ENCODE results near the gene UBA7.

The UBA7 gene

DNA sequence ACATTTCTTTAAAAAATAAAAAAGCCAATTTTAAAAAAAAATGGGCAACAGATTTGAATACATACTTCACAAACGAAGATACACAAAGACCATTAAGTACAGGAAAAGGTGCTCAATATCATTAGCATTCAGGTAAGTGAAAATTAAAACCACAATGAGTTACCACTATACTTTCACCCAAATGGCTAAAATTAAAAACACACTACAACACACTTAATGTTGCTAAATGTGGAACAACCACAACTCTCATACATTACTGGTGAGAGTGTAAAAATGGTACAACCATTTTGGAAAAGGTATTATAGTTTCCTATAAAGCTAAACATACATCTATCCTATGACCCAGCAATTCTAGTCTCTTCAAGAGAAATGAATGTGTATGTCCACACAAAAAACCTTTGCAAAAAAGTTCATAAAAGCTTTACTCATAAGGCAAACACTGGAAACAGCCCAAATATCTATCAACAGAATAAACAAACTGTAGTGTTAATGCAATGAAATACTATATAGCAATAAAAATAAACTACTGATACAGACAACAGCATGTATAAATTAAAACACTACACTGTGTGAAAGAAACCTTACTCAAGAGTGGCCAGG, 42.3 kb downstream of the UBA7 start:
- H3K4me3 ChIP-seq (ENCODE audit: low read length) = no peak overlapping the region
- DNase-seq (ENCODE audit: low read depth) = no peak
- TF ChIP-seq, protein P1, sequence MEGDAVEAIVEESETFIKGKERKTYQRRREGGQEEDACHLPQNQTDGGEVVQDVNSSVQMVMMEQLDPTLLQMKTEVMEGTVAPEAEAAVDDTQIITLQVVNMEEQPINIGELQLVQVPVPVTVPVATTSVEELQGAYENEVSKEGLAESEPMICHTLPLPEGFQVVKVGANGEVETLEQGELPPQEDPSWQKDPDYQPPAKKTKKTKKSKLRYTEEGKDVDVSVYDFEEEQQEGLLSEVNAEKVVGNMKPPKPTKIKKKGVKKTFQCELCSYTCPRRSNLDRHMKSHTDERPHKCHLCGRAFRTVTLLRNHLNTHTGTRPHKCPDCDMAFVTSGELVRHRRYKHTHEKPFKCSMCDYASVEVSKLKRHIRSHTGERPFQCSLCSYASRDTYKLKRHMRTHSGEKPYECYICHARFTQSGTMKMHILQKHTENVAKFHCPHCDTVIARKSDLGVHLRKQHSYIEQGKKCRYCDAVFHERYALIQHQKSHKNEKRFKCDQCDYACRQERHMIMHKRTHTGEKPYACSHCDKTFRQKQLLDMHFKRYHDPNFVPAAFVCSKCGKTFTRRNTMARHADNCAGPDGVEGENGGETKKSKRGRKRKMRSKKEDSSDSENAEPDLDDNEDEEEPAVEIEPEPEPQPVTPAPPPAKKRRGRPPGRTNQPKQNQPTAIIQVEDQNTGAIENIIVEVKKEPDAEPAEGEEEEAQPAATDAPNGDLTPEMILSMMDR (conservative IDR thresholded peaks at IDR 0.05; ENCODE audit: low read length) = no peak

DNA sequence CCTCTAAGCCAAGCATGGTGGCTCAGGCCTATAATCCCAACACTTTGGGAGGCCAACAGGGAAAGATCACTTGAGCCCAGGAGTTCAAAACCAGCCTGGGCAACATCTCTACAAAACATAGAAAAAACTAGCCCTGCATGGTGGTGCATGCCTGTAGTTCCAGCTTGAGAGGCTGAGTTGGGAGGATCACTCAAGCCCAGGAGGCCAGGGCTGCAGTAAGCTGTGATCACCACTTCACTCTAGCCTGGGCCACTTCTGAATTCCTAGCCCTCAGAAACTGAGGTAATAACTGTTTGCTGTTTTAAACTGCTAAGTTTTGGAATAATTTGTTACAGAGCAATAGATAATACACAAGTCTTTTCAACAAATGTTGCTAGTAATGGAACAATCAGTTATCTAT, 43.8 kb downstream of the UBA7 start:
- H3K4me3 ChIP-seq (ENCODE audit: low read length) = no peak overlapping the region
- TF ChIP-seq, protein P1 (conservative IDR thresholded peaks at IDR 0.05; ENCODE audit: low read length) = no peak
- no peak for DNase-seq (ENCODE audit: low read depth)

GRCh38 chr3:49769286-49769915, 44.4 kb downstream of the UBA7 start:
- H3K4me3 ChIP-seq (ENCODE audit: low read length) = no peak overlapping the region
- DNase-seq (ENCODE audit: low read depth) = no peak
- TF ChIP-seq, protein P1 (conservative IDR thresholded peaks at IDR 0.05; ENCODE audit: low read length) = no peak

DNA sequence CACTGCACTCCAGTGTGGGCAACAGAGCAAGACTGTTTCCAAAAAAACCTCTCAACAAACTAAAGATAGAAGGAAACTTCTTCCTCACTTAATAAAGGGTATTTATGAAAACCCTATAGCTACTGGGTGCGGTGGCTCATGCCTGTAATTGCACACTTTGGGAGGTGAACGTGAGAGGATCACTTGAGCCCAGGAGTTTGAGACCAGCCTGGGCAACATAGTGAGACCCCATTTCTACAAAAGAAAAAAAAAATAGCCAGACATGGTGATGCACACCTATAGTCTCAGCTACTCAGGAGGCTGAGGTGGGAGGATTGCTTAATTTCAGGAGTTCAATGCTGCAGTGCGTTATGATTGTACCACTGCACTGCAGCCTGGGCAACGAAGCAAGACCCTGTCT, 49.8 kb downstream of the UBA7 start:
- TF ChIP-seq, protein P1 (conservative IDR thresholded peaks at IDR 0.05; ENCODE audit: low read length) = no peak
- DNase-seq (ENCODE audit: low read depth) = no peak
- H3K4me3 ChIP-seq (ENCODE audit: low read length) = no peak overlapping the region

GRCh38 chr3:49761661-49762060, 52.1 kb downstream of the UBA7 start:
- no peak overlapping the region for H3K4me3 ChIP-seq (ENCODE audit: low read length)
- TF ChIP-seq, protein P1 (conservative IDR thresholded peaks at IDR 0.05; ENCODE audit: low read length) = no peak
- DNase-seq (ENCODE audit: low read depth) = no peak

DNA sequence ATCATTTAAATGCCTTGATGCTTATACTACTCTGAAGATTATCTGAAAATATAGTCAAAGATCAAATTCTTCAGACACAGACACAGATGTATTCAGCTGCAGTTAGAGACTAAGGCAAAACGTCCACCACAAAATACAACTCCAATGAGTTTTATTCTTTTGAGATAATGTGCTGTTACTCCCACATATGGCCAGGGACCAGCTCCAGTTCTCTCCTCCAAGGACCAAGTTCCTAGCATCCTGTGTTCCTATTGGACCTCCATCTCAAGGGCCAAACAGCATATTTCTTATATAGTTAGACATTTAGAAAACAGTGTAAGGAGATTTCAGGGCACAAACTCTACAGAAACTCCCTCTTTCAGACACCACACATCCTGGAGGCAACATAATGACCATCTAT, 54.5 kb downstream of the UBA7 start:
- H3K4me3 ChIP-seq (ENCODE audit: low read length) = no peak overlapping the region
- DNase-seq (ENCODE audit: low read depth) = no peak
- TF ChIP-seq, protein P1 (conservative IDR thresholded peaks at IDR 0.05; ENCODE audit: low read length) = no peak

- H3K4me3 ChIP-seq (ENCODE audit: low read length) = no peak overlapping the region
- no peak for DNase-seq (ENCODE audit: low read depth)
- TF ChIP-seq, protein P1 (conservative IDR thresholded peaks at IDR 0.05; ENCODE audit: low read length) = no peak
These were observed 56.6 kb downstream of the UBA7 start for GRCh38 chr3:49757197-49757596.

Data from AG10803 (cell line).